GM18907 (cell line): ENCODE results near the gene ETFBKMT.
"Not testable (repeated sequence)": the region's sequence is repeated elsewhere in the genome, so short reads cannot be mapped to it uniquely, and the experiment has no call there.

Experiments
- ATAC-seq: cut with Tn5 transposase; IDR thresholded peaks from one replicate; pipeline ENCODE4 v1.9.1; 2021; ENCODE audit warnings: mild to moderate bottlenecking, moderate library complexity; ENCODE audit not compliant: unreplicated experiment

Gene ETFBKMT

GRCh38 chr12:31655208-31655607 is 4.3 kb upstream of the ETFBKMT start:
- ATAC-seq, result no peak

- no peak for ATAC-seq
Measured at GRCh38 chr12:31655792-31656191, 3.7 kb upstream of the ETFBKMT start.

GRCh38 chr12:31658471-31659086 is 909 bp upstream of the ETFBKMT start:
- peak; percentile 14 for ATAC-seq

- no peak for ATAC-seq
Measured at GRCh38 chr12:31662176-31662849, 2.8 kb downstream of the ETFBKMT start.

- ATAC-seq, result no peak
Measured at GRCh38 chr12:31663576-31663975, 4.1 kb downstream of the ETFBKMT start.

- no peak for ATAC-seq
Measured at GRCh38 chr12:31664038-31664437, 4.5 kb downstream of the ETFBKMT start.

- ATAC-seq, result no peak
Measured at GRCh38 chr12:31669020-31669419, 9.5 kb downstream of the ETFBKMT start.

GRCh38 chr12:31669582-31669981 is 10.1 kb downstream of the ETFBKMT start:
- not testable (repeated sequence) for ATAC-seq

- no peak for ATAC-seq
Measured at GRCh38 chr12:31672521-31672920, 13.0 kb downstream of the ETFBKMT start.

- ATAC-seq, result peak; percentile 81
Measured at GRCh38 chr12:31682136-31682962, 22.9 kb downstream of the ETFBKMT start.

GRCh38 chr12:31685801-31686200 is 26.3 kb downstream of the ETFBKMT start:
- ATAC-seq, result no peak

- peak; percentile 82 for ATAC-seq
Measured at GRCh38 chr12:31687101-31687527, 27.6 kb downstream of the ETFBKMT start.

GRCh38 chr12:31689921-31690320 is 30.4 kb downstream of the ETFBKMT start:
- not testable (repeated sequence) for ATAC-seq

GRCh38 chr12:31702047-31702446 is 42.6 kb downstream of the ETFBKMT start:
- ATAC-seq, result no peak

GRCh38 chr12:31705621-31706020 is 46.1 kb downstream of the ETFBKMT start:
- no peak for ATAC-seq

GRCh38 chr12:31708118-31708517 is 48.6 kb downstream of the ETFBKMT start:
- not testable (repeated sequence) for ATAC-seq

- ATAC-seq, result no peak
Measured at GRCh38 chr12:31710021-31710818, 50.7 kb downstream of the ETFBKMT start.

GRCh38 chr12:31712877-31713276 is 53.4 kb downstream of the ETFBKMT start:
- ATAC-seq, result no peak

GRCh38 chr12:31714406-31715271 is 55.2 kb downstream of the ETFBKMT start:
- ATAC-seq, result peak; percentile 29

GRCh38 chr12:31715283-31715825 is 55.9 kb downstream of the ETFBKMT start:
- ATAC-seq, result peak; percentile 80
